ENCODE results near the gene ARHGAP26.

The ARHGAP26 gene

GRCh38 chr5:143176048-143176447 is 405.9 kb downstream of the ARHGAP26 start:
- DNase-seq: peak; percentile 46

GRCh38 chr5:143177263-143177983 is 407.2 kb downstream of the ARHGAP26 start:
- peak; percentile 82 for DNase-seq

GRCh38 chr5:143179126-143179740 is 409.1 kb downstream of the ARHGAP26 start:
- no peak for DNase-seq

- no peak for DNase-seq
Measured at GRCh38 chr5:143180751-143181150, 410.6 kb downstream of the ARHGAP26 start.

- DNase-seq: no peak
Measured at GRCh38 chr5:143181173-143181572, 411.0 kb downstream of the ARHGAP26 start.

GRCh38 chr5:143182106-143182505 is 411.9 kb downstream of the ARHGAP26 start:
- DNase-seq: no peak

- DNase-seq: no peak
Measured at GRCh38 chr5:143182901-143183820, 413.0 kb downstream of the ARHGAP26 start.

GRCh38 chr5:143183989-143184388 is 413.8 kb downstream of the ARHGAP26 start:
- DNase-seq: no peak

GRCh38 chr5:143186623-143187022 is 416.4 kb downstream of the ARHGAP26 start:
- no peak for DNase-seq

- no peak for DNase-seq
Measured at GRCh38 chr5:143187495-143187894, 417.3 kb downstream of the ARHGAP26 start.

GRCh38 chr5:143188083-143188482 is 417.9 kb downstream of the ARHGAP26 start:
- no peak for DNase-seq

GRCh38 chr5:143188692-143189091 is 418.5 kb downstream of the ARHGAP26 start:
- DNase-seq: no peak

GRCh38 chr5:143190260-143190810 is 420.2 kb downstream of the ARHGAP26 start:
- no peak for DNase-seq

GRCh38 chr5:143191720-143192119 is 421.5 kb downstream of the ARHGAP26 start:
- no peak for DNase-seq

- no peak for DNase-seq
Measured at GRCh38 chr5:143192191-143192900, 422.2 kb downstream of the ARHGAP26 start.

GRCh38 chr5:143194206-143194605 is 424.0 kb downstream of the ARHGAP26 start:
- DNase-seq: no peak

GRCh38 chr5:143194713-143195112 is 424.5 kb downstream of the ARHGAP26 start:
- DNase-seq: no peak

GRCh38 chr5:143195491-143195890 is 425.3 kb downstream of the ARHGAP26 start:
- DNase-seq: no peak

- DNase-seq: no peak
Measured at GRCh38 chr5:143196601-143197259, 426.6 kb downstream of the ARHGAP26 start.

- no peak for DNase-seq
Measured at GRCh38 chr5:143197260-143197656, 427.1 kb downstream of the ARHGAP26 start.

- no peak for DNase-seq
Measured at GRCh38 chr5:143198332-143198731, 428.2 kb downstream of the ARHGAP26 start.

- no peak for DNase-seq
Measured at GRCh38 chr5:143199161-143199560, 429.0 kb downstream of the ARHGAP26 start.
